HG03571 (cell line): ENCODE measurements around the gene GCHFR.

Source experiments
- ATAC-seq: cut with Tn5 transposase; IDR thresholded peaks from one replicate; pipeline ENCODE4 v1.9.1; 2021; ENCODE audit not compliant: unreplicated experiment

GCHFR gene

DNA sequence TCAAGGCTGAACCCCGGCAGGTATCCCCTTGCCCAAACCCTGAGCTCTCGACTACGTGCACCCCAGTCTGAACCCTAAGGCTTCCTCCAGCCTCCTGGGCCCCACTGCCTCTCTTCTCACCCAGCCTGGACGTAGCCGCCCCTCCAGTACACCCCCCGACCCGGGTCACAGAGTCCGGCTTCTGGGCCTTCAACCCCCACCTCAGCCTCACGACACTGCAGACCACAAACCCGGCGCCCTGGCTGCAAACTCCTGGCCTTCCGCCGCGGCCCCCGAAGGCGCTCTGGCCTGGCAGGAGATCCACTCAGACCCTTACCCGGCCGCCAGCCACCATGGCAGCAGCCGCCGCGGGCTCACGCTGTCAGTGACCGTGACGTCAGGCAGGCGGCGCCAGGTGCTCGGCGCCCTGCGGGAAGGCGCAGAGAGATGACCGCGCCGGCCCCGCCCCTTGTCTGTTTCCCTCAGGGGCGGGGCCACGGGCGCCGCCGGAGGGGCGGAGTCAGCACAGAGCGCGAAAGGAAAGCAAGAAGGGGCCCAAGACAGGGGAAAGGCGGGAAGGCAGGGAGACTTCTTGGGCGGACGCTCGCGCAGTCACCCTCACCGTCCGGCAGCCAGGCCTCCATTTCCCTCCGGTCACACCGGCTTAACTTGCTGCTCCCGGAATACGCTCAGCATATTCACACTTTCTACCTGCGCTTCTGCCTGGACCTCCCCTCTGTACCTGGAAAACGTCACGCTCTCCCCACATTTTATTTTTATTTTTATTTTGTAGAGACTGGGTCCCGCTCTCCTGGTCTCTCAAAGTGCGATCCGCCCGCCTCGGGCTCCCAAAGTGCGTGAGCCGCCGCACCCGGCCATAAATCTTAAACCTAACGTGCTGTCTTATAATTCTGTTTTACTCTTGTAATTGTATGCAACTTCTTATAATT, 8.7 kb upstream of the GCHFR start, which contains the start of gene RMDN3:
Gene RMDN3 (minus strand): TSS at position 372 of the 929 bp plus-strand sequence. CDS start 471 bp downstream, outside the sequence.
- peak; percentile 75 for ATAC-seq

DNA sequence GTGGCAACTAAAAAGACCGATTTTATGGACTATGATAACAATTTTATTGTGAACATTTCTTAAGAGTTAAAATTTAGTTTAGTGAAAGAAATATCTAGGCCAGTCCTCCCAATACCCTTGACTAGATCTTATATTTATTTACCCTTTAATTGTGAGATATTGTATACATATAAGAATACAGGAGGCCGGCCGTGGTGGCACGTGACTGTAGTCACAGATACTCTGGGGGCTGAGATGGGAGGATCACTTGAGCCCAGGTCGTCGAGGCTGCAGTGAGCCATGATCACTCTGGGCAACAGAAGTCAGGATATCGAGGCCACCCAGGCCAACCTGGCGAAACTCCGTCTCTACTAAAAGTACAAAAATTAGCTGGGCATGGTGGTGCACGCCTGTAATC, 8.1 kb upstream of the GCHFR start:
- ATAC-seq, result no peak

DNA sequence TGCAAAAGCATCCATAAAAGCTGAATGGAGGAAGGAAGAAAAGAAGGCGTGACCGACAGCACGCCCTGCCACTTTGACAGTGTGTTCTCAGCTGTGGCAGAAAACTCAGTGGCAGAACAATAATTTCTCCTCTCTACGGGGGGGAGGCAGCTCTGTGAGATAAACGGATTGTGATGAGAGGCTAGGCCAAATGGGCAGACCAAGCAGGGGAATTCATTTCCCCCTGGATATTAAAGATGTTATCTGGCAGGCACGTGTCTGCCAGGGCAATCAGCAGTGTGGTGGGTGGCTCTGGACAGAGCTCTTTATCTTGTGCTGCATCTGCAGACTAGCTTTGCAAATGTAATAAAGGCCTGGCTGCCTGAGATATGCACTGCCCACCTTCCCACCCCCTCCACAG, 6.9 kb upstream of the GCHFR start:
- ATAC-seq, result no peak

DNA sequence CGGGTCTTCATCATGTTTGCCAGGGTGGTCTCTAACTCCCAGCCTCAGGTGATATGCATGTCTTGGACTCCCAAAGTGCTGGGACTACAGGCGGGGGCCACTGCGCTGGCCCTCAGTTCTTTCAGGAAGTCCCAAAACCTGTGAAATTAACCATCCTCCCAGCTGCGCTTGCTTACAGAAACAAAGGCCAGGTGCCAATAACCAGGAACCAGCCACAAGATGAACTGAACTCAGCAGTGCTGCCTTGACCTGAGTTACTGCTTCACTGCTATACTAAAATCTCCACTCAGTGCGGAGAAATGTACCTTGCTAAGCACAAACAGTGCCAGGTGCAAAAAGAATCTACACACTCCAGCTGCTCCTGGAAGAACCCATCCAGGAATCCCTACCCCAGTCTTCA, 3.9 kb upstream of the GCHFR start:
- no peak for ATAC-seq

GRCh38 chr15:40762919-40763800, 708 bp upstream of the GCHFR start:
- ATAC-seq, result no peak

DNA sequence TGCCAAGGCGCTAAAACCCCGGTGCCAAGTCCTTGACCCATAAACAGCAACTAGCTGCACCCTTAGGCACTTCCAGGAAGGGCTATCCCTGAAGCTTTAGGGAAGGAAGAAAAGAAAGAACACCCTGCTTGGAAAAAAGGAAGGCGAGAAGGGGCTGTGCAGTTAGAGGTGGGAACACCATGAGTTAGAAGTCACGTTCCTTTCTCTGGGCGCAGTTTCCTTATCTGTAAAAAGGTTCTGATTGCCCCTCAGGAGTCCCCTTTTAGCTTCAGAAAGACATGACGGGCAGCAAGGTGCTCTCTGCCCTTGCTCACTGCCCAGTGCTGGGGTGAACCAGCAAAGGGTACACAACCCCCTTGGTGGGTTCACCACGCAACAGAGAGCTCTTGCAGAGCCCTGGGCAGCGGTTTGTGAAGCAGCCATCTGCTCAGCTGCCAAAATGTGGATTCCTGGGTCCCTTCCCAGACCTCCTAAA, 798 bp downstream of the GCHFR start:
- no peak for ATAC-seq

GRCh38 chr15:40766194-40766815, 2.4 kb downstream of the GCHFR start:
- no peak for ATAC-seq

DNA sequence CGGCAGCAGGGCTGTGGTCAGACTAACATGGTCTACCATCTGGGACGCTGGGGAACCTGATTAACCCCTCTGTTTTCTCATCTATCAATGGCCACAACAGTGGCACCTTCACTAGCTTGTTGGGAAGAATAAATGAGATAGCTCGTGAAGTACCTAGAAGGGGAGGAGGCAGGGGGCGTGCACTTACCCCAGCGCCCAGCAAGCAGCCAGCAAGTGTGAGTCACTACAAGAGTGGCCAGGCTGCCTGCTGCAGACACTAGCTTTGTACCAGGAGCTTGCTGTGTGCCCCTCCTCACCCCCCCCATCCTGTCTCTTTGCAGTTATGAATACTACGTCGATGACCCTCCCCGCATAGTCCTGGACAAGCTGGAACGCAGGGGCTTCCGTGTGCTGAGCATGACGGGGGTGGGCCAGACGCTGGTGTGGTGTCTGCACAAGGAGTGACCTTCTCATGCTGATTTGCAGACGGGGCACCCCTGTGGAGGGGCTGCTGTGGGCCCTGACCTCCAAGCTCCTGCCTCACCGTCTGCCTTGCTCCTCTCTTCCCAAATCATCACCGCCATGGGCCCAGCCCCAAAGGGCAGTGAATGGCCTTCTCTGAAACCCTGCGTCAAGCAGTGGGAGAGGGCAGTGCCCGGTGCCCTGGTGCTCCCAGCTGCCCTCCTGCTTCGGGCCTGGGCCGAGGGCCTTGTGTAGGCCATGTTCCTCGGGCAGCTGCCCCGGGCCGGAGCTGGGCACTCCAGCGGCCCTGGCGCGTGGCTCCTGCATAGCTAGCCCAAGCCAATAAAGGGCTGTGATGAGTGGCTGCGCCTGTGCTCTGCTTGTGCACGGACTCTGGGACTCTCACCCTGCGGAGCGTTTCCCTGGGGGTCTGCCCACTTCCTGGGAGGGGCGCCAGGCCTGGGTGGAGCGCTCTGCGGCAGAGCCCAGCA, 3.3 kb downstream of the GCHFR start:
- no peak for ATAC-seq

DNA sequence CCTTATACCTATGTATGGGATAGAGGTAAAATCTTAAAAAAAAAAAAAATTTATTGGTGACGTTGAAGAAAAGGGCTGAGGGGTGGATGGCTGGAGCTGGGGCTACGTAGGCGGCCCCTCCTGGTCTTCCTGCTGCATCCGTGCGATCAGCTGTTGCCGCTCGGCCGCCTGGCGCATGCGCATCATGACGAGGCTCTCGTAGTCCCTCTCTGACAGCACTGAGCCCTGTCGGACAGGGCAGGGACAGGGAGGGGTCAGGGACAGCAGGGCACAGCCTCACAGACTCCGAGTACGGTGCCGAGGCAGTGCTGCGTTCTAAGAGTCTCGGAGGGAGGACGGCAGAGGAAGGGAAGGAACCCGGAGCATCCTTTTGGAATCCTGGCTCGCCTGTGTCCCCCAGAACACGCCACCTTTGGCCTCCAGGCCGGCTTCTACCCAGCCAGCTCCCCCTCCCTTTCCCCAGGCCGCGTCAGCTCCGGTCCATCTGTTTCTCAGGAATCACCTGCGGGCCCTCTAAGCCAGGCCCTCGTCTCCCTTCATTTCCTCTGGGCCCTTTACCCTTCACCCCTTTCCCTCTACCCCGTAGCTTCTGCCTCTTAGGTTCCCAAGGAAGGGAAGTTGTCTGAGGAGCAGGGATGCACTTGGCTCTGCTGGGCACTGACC, 4.1 kb downstream of the GCHFR start:
- no peak for ATAC-seq

DNA sequence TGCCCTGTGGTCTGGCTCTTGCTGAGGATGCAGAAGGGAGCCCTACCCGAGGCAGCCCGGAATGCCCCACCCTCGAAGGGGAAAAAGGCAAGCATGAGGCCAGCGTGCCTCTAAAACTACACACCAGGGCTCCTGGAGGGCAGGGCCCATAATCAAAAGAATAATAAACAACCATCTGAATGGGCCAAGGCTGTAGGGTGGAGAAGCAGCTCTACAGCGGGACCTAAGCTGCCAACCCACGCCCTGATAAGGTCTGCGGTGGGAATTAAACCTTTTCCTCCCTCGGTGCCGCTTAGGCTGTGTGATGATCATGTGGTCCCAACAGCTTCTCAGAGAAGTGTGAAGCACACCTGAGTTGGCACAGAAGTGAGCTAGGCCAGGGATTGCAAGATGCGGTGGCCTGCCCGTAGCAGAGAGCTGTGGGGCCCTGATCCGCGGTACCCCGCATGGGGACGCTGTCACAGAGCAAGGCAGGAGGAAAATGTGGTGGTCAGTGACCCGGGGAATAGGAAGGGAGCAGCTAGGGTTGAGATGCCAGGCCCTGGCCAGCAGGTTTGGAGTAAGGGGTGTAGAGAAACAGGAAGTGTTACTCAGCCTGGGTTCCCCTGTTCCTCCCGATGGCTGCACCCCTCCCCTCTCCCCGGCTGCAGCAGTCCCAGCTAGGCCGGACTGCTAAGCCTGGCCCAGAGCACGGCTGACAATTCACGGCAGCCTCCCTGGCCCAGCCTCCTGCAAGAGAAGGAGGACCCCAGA, 4.8 kb downstream of the GCHFR start:
- no peak for ATAC-seq

DNA sequence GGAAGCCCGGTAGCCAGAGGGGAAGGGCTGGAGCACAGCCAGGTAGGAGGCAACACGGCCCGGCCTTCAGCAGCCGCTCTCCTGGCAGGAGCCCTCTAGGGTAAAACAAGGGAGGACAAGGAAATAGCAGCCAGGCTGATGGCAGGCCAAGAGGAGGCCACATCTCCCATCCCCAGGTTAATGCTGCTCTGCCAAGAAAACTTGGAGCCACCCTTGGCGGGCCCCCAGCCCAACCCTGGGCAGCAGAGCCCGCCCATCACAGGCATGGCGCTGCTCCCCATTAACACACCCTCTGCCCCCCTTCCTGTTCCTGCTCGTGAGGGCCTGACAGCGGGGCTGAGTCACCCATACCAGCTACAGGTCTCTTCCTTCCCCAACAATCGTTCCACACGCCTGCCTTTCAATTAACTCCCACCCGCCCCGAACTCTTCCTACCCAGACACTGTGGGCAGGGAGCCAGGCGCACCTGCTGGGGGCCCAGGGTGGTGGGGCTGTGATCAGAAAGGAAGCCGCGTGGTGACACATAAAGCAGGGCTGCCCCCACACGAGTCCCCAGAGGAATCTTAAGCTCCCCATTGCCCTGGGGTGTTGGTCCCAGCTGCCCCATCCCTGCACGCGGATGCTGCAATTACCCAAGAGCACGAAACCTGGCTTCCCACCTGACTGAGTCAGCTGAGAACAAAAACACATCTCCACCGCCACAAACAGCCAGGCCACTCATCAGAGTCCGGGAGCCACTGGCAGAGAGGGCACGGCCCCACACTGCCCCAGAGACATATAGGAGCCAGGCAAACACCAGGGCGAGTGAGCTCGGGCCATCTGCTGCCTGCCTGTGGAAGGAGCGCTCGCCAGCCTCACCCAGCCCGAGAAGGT, 5.6 kb downstream of the GCHFR start, which contains the start of gene C15orf62:
Gene C15orf62 (plus strand): TSS at position 707 of the 873 bp plus-strand sequence. CDS start 516 bp downstream, outside the sequence.
- peak; percentile 46 for ATAC-seq

DNA sequence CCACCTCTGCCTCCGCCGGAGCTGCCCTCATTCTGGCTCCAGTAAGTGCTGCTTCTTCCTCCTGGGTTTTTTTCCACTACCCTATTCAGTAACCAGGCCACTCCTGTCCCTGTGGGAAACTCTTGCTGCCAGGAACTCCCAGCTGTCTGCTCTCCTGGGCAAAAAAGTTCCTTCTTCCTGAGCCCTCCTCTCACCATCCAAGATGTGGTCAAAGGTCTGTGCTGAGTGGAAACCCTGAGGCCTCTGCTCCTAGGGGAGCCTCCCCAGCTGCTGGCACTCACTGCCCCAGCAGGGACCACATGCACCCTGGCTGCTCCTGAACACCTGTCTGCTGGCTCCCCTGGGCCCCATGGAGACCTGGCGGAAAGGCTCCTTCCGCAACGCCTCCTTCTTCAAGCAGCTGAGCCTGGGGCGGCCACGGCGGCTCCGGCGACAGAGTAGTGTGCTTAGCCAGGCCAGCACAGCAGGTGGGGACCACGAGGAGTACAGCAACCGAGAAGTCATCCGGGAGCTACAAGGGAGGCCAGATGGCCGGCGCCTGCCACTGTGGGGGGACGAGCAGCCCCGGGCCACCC, 6.4 kb downstream of the GCHFR start:
- ATAC-seq, result no peak

GRCh38 chr15:40771242-40771641, 7.4 kb downstream of the GCHFR start:
- ATAC-seq, result no peak

GRCh38 chr15:40772014-40772413, 8.1 kb downstream of the GCHFR start:
- ATAC-seq, result no peak

DNA sequence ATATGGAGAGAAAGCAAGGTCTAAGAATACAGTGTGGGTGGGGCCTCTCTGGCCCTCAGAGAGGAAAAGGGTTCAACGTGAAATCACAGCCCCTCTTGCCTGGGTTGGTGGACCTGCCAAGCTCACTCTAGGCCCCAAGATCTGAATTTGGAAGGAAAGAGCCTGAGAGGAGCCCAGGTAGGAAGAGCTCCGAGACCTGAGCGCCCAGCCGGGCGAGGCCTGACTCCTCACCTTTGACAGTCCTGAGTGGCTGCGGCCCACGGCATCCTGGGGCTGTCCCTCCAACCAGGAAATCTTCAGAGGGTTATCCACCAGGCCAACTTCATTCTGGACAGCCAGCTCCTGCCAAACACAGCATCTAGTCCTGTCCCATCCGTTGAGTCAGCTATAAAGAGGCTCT, 9.6 kb downstream of the GCHFR start:
- ATAC-seq, result no peak

GRCh38 chr15:40773902-40774301, 10.0 kb downstream of the GCHFR start:
- no peak for ATAC-seq

DNA sequence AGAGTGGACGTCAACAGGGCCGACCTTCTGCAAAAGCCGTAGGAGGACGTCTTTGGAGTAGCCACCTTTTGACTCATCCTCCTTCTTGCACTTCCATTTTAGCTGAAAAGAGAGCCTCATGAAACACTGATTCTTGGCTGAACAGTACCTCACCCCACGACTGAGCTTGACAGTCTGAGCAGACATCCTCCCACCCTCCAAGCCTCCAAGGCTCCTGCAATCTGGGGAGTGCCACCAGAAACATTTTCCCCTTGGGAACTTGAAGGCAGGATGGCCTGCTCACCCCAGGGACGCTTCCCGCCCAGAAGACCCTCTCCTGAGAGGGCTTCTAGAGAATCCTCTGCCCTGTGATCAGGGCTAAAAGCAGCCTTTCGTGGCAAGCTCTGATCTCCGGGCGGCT, 11.1 kb downstream of the GCHFR start:
- no peak for ATAC-seq
